ENCODE measurements around the gene STARD3NL.
"Not testable (repeated sequence)": the region's sequence is repeated elsewhere in the genome, so short reads cannot be mapped to it uniquely, and the experiment has no call there.

Gene STARD3NL

DNA sequence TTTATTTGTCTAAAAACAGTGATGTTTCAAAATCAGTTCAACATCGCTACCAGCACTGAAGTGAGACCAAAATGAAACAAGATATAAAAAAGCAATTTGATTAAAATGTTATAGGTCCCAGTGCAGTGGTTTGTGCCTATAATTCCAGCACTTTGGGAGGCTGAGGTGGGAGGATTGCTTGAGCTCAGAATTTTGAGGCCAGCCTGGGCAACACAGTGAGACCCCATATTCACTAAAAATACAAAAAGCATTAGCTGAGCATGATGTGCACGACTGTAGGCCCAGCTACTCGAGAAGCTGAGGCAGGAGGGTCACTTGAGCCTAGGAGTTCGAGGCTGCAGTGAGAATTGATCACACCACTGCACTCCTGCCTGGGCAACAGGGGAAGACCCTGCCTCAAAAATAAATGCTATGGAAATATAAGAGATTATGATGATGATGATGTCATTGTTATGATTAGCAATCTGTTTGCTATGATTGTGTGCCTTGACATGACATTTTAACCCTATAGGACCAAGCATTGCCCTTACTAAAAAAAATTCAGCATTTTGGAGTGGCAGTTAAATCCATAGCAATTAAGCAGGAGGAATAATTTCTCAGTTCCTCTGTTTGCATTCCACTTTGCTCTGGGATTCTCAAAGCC is 91.8 kb downstream of the STARD3NL start:
- DNase-seq, result not testable (repeated sequence)

DNA sequence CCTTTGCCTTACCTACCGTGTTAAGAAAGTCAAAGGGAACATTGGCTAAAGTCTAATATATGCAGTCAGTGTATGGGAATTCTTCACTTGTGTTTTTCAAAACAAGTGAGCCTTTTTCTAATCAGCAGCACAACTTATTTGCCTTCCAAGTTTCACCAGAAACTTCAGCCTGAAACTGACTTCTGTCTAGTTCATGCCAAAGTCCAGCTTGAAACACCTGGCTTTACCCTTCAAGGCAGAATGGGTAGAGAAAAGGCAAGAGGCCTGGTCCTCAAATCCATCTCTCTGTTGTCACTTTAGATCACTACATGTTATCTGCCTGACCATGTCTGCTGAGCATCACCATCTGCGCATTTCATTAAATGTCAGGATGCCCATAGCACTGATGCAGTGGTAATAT is 92.4 kb downstream of the STARD3NL start:
- not testable (repeated sequence) for DNase-seq

DNA sequence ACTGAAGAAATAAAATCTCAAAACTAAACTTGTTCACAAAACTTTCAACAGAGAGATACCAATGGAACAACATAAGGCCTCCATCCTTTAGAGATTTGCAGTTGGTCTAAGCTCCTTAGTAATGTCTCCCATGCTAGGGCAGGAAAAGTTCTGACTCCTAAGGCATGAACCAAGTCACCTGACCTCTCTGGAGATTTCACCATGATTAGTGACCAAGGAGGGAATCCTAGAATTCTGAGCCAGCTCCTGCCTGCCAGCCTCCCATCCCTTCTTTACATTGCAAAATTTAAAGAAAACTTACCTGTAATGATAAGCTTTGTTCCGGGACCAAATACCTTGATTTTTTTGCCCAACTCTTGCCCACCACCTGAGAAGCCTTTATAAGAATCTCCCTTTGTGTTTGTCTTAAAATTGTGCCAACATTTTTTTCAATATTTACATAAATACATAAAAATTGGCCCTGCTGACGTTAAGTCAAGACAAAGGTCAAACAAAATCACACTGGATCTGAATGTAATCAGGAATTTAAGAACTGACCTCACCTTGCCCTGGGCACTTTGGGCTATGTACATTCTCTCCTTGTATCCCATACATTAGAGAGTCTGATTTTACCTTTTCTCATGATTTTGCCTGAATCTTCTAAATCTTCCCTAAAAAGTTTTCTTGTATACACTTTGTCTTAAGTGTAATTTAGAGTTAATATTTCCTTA is 95.4 kb downstream of the STARD3NL start, which contains the start of gene TARP:
Gene TARP, minus strand, starts transcription at position 351 of the 710 bp plus-strand sequence.
- no peak for DNase-seq

DNA sequence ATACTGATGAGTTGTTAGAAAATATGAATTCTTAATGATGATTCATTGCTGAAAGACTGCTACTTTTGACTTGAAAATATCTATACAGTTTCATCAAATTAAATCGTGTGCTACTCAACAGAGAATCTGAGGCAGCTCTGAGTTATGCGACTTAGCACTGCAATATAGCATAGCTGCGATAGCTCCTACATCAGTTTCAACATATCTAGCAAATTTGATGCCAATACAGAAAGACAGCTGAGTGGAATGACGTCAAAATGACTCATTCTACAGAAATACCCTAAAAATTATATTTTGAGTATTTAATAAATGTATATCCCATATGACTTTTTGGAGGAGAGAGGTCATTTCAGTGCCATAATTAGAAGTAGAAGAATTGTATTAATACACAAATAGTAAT is 96.4 kb downstream of the STARD3NL start:
- no peak for DNase-seq

DNA sequence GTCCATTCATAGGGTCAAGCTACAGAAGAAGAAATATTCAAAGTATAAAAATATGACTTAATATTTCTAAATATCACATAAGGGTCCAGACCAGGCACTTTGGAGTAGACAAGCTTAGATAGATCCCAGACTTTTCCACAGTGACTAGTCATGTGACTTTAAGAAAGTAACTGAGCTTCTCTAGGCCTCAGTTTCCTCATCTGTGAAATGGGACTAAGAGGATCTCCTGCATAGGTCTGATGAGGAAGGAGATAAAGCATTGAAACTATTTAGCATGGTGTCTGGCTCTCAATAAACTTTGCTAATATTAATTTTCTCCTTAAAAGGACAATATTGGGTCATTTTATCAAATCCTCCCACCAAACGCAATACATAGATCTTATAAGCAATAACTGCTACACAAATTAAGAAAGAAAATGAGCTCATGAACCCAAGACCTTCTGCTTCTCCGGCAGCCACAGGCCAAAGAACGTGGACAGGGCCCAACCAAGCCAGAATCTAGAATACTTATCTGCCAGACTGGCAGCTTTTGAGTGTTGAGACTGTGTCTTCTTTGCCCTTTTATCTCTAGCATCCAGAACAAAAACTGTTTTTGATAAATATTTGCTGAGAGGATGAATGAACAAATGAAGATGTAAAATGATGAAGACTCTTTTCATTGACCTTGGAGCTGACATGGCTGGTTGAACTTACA is 97.0 kb downstream of the STARD3NL start:
- no peak for DNase-seq

DNA sequence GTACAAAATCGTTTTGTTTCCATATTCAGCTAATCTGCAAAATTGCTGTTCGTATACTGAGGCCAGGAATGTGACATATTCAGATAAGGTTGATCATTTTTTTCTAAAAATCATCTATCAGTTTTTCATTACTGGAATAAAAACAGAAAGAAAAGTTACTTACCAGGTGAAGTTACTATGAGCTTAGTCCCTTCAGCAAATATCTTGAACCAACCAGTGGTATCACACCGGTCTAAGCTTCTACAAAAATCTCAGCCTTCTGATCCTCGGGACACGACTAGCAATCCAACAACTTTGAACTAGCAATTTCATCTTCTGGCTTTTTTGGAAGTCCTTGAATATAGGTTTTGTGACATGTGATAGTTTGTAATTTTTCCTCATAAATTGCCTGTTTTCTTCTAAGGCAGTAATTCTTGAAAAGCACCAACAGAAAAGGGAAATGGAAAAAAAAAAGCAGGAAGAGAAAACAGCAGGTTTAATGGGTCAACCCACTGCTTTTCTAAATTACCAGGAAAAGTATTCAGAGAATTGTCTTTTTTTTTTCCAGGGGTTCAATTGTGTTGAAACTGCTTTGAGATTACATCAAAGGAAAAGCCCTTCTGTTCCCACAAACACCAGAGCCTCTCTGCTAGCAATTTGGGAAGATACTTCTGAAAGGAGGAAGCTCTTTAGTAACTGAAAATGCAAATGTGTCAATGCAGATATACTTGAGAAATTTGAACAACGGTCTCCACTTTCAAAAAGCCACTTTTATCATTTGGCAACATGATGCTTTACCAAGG is 98.2 kb downstream of the STARD3NL start:
- no peak for DNase-seq

DNA sequence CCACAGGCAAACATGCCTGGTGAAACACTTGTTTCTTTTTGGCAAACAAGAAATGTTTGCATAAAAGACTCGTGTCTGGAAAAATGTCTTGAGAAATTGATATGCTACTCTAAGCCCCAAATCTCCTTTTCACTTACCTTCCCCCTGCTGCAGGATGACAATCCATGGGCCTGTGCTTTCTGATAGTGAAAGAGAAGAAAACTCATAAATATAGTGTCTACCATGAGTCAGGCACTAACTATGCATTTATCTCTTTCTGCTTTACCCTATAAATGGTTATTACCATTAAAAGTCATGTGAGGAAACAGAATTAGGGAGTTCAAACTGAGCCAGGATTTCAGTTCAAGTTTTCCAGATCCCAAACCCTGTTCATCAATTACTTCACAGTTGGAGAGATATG is 102.0 kb downstream of the STARD3NL start:
- no peak for DNase-seq

Measured in NCI-H510A (cell line).